ENCODE data around the gene ST3GAL5. TPM values are rescaled to one million over a fixed set of nuclear protein-coding genes. Genes with fewer than 3 reads are reported as not detected.

Gene ST3GAL5
- total RNA-seq, 4 donors from 2014 or later = 38.6 to 56.4 (median 47.8) TPM

DNA sequence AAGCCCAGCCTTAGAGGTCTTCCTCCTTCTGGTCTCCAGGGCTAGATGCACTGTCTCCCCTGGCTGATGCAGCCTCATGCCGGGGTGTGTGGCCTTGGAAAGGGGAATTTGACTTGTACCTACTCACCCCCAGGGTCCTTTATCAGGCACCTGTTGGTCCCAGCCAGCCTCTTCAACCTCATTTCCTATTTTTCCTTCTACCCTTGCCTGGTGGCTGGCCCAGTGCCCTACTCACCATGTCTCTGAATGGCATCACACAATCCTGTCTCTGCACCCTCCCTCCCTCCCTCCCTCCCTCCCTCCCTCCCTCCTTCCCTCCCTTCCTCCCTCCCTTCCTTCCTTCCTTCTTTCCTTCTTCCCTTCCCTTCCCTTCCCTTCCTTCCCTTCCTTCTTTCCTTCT, 17.1 kb upstream of the ST3GAL5 start:
- TF ChIP-seq, protein P1, sequence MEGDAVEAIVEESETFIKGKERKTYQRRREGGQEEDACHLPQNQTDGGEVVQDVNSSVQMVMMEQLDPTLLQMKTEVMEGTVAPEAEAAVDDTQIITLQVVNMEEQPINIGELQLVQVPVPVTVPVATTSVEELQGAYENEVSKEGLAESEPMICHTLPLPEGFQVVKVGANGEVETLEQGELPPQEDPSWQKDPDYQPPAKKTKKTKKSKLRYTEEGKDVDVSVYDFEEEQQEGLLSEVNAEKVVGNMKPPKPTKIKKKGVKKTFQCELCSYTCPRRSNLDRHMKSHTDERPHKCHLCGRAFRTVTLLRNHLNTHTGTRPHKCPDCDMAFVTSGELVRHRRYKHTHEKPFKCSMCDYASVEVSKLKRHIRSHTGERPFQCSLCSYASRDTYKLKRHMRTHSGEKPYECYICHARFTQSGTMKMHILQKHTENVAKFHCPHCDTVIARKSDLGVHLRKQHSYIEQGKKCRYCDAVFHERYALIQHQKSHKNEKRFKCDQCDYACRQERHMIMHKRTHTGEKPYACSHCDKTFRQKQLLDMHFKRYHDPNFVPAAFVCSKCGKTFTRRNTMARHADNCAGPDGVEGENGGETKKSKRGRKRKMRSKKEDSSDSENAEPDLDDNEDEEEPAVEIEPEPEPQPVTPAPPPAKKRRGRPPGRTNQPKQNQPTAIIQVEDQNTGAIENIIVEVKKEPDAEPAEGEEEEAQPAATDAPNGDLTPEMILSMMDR (IDR thresholded peaks at IDR 0.05; ENCODE audit: low read depth) = no peak

DNA sequence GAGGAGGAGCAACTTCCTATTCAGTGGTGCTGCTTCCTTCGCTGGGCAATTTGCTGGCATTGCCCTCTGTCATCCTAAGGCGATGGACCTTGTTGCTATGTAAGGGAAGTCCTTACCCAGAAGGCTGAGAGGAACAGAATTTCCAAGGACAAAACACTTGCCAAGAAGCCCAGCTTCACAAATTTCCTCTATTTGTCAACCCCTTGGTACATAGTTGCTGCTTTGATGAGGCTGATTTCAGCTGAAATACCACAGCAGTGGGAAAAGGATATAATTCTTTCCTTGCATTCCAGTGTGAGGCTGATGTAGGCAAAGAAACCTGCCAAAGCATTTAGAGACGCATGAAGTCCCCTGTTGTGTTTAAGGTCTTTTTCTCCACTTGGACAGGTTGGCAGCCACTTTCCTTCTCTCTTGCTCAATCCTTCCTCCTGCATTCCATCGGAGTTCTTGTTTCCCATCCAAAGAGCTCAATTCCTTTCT, 16.4 kb upstream of the ST3GAL5 start:
- TF ChIP-seq, protein P1 (IDR thresholded peaks at IDR 0.05; ENCODE audit: low read depth) = no peak

DNA sequence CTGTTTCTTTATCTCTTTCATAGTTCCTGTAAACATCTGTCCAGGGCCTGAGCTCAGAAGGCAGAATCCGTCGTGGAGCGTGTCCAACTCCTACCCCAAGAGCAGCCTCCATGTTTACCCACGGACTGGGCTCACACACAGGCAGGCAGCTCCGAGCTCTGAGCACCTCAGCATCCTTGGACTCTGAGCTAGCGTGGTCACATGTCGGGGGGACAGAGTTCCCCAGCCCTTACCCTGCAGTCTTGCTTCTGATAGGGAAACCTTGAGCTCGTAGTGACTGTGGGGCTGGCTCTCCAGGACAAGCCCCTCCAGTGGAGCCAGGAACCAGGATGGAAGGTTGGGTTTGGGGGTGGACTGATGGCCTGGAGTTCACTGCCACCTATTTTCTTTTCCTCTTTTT, 15.1 kb upstream of the ST3GAL5 start:
- TF ChIP-seq, protein P1 (IDR thresholded peaks at IDR 0.05; ENCODE audit: low read depth) = no peak

DNA sequence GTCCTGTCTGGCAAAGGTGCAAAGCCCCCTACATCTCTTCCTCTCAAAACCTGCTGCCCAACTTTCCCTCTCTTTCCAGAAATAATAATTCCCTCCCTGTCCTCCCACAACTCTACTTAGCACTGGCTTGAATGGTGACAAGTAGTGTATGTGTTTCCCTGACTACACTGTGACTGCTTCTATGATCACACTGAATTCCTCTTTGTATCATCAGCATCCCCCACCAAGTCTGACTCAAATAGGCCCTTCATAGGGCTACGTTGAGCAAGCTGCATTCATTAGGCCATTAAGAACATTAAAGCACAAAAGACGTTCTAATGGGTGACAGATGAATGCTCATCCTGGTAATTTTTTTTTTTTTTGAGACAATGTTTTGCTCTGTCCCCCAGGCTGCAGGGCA, 13.7 kb upstream of the ST3GAL5 start:
- TF ChIP-seq, protein P1 (IDR thresholded peaks at IDR 0.05; ENCODE audit: low read depth) = no peak

DNA sequence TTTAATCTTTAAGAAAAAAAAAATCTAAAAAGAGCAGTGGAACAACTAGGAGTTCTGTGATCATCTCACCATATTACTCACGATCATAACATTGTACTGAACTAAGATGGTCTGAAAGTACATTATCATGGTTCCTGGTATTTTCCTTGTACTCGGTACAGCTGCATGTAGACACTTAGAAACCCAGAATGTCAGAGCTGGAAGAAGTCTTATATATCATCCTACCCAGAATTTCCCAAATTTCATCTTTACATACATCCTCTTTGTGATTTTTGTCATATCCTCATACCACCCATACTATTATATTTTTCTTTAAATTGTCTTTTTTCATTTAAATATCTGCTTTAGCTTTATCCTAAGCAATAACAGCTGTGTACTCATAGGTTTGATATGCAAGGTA, 12.4 kb upstream of the ST3GAL5 start:
- TF ChIP-seq, protein P1 (IDR thresholded peaks at IDR 0.05; ENCODE audit: low read depth) = no peak

DNA sequence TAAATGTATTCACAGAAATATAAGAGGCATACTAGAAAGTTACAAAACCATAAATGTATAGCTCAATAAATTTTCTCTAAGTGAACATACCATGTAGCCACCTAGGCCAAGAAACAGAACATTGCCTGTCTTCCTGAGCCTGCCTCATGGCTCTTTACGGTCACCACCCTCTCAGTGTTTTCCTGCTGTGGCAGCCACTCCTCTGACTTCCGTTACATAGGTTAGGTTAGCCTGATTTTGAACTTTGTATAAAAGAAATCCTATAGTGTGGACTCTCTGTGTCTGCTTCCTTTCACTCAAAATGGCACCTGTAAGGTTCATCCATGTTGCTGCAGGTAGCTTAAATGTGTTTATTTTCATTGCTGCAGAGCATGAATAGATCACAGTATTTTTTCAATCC, 11.6 kb upstream of the ST3GAL5 start:
- TF ChIP-seq, protein P1 (IDR thresholded peaks at IDR 0.05; ENCODE audit: low read depth) = no peak

DNA sequence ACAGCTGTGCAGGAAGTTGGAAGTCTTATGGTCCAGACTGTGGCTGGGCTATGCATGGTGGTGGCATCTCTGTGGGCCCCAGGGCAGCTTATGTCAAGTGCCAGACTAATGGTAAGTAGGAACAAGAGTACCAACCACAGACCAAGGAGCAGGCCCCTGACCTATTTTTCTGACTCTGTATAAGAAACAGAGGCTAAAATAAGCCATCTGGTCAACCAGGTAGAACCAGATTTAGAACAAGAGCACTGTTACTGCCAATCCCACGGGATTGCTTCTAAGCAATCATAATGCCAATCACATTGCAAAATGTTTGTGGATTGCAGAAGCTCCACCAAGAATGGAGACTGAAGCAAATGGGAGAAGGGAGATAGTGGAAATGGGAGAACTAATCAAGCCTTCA, 11.1 kb upstream of the ST3GAL5 start:
- TF ChIP-seq, protein P1 (IDR thresholded peaks at IDR 0.05; ENCODE audit: low read depth) = no peak
